ENCODE measurements around the gene SRGN. TPM values are rescaled to one million over a fixed set of nuclear protein-coding genes. Genes with fewer than 3 reads are reported as not detected.

The SRGN gene
- total RNA-seq, 1 donor from 2014 or later, result 1,350 TPM

GRCh38 chr10:69101451-69102095, 13.7 kb downstream of the SRGN start:
- no peak for DNase-seq (ENCODE audit: low spot score)
- H3K4me1 Mint-ChIP-seq (ENCODE audit: low read depth), result peaks cover 30% of the 10 kb centered on the region
- peaks cover 74% of the 10 kb centered on the region for H3K36me3 Mint-ChIP-seq (ENCODE audit: low read depth)
- H3K27me3 Mint-ChIP-seq (ENCODE audit: low read depth), result no peaks in the 10 kb centered on the region
- H3K4me3 Mint-ChIP-seq (ENCODE audit: low read depth), result peak overlapping the region; percentile 20
- no peaks in the 10 kb centered on the region for H3K9me3 Mint-ChIP-seq
- peak overlapping the region; percentile 76 for H3K27ac Mint-ChIP-seq
- intact Hi-C loops (cut with micrococcal nuclease), result no loop called here

DNA sequence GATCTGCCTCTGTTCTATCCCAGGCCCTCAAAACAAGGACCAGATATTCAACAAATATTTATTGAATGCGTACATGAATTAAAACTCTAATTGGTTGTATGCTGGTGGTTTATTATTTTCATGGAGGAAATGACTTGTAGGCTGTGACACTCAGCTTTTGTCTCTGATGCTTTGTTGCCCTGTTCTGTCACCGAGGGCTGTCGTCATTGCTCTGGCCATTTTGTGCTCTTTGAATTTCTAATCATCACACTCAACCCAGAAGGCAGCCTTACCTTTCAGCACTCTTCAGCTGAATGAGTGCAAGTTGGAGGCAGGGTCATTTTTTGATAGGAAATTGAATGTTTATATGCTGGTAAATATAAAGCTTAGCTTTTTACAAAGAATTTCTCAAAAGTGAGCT, 14.5 kb downstream of the SRGN start:
- DNase-seq (ENCODE audit: low spot score), result no peak
- Mint-ChIP-seq H3K27ac (no peak overlapping the region), H3K36me3 (ENCODE audit: low read depth) (peaks cover 72% of the 10 kb centered on the region), H3K4me1 (ENCODE audit: low read depth) (peaks cover 31% of the 10 kb centered on the region), H3K27me3 (ENCODE audit: low read depth) (no peaks in the 10 kb centered on the region), H3K4me3 (ENCODE audit: low read depth) (no peak overlapping the region), H3K9me3 (no peaks in the 10 kb centered on the region)
- intact Hi-C loops (cut with micrococcal nuclease), result no loop called here

GRCh38 chr10:69103784-69104183, 15.9 kb downstream of the SRGN start:
- Mint-ChIP-seq H3K4me3 (ENCODE audit: low read depth) (no peak overlapping the region), H3K27ac (no peak overlapping the region), H3K27me3 (ENCODE audit: low read depth) (no peaks in the 10 kb centered on the region), H3K9me3 (no peaks in the 10 kb centered on the region), H3K36me3 (ENCODE audit: low read depth) (peaks cover 63% of the 10 kb centered on the region), H3K4me1 (ENCODE audit: low read depth) (peaks cover 25% of the 10 kb centered on the region)
- intact Hi-C loops (cut with micrococcal nuclease), result no loop called here
- no peak for DNase-seq (ENCODE audit: low spot score)

- Mint-ChIP-seq H3K27me3 (ENCODE audit: low read depth) (no peaks in the 10 kb centered on the region), H3K4me1 (ENCODE audit: low read depth) (peaks cover 23% of the 10 kb centered on the region), H3K36me3 (ENCODE audit: low read depth) (peaks cover 52% of the 10 kb centered on the region), H3K4me3 (ENCODE audit: low read depth) (no peak overlapping the region), H3K9me3 (no peaks in the 10 kb centered on the region), H3K27ac (peak overlapping the region; percentile 28)
- DNase-seq (ENCODE audit: low spot score), result no peak
- intact Hi-C loops (cut with micrococcal nuclease), result no loop called here
Measured at GRCh38 chr10:69104994-69105790, 17.3 kb downstream of the SRGN start.

DNA sequence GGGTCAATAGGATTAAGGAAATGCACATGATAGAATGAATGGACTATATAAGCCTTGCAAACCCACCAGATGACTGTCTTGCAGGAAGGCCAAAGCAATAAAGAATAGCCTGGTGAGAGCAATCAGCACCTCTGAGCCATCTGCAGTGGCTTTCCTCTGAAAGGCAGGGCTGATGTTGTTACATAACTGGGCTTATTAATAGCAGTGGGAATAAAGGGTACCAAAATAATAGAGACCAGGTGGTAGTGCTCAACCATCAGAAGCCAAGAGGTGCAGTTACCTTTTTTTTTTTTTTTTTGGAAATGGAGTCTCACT, 19.2 kb downstream of the SRGN start:
- Mint-ChIP-seq H3K36me3 (ENCODE audit: low read depth) (peaks cover 32% of the 10 kb centered on the region), H3K27me3 (ENCODE audit: low read depth) (no peaks in the 10 kb centered on the region), H3K4me3 (ENCODE audit: low read depth) (no peak overlapping the region), H3K4me1 (ENCODE audit: low read depth) (peaks cover 7% of the 10 kb centered on the region), H3K9me3 (no peaks in the 10 kb centered on the region), H3K27ac (no peak overlapping the region)
- intact Hi-C loops (cut with micrococcal nuclease), result no loop called here
- DNase-seq (ENCODE audit: low spot score), result no peak

DNA sequence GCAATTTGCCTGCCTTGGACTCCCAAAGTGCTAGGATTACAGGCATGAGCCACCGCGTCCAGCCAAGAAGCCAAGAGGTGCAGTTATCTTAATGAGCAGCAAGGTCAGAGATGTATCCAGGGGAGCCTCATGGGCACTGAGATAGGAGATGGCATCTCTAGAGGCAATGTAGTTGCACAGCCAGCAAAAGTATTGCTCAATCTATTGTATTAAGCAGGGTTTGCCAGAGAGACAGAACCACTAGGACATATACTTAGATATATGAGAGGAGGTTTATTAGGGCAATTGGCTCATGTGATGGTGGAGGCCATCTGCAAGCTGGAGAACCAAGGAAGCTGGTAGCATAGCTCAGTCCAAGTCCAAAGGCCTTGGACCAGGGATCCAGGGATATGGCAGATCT, 19.8 kb downstream of the SRGN start:
- Mint-ChIP-seq H3K36me3 (ENCODE audit: low read depth) (peaks cover 27% of the 10 kb centered on the region), H3K9me3 (no peaks in the 10 kb centered on the region), H3K27ac (no peak overlapping the region), H3K4me3 (ENCODE audit: low read depth) (no peak overlapping the region), H3K27me3 (ENCODE audit: low read depth) (no peaks in the 10 kb centered on the region), H3K4me1 (ENCODE audit: low read depth) (peaks cover 4% of the 10 kb centered on the region)
- DNase-seq (ENCODE audit: low spot score), result no peak
- intact Hi-C loops (cut with micrococcal nuclease), result no loop called here

- no peak overlapping the region for H3K27ac Mint-ChIP-seq
- no peaks in the 10 kb centered on the region for H3K36me3 Mint-ChIP-seq (ENCODE audit: low read depth)
- no peaks in the 10 kb centered on the region for H3K27me3 Mint-ChIP-seq (ENCODE audit: low read depth)
- no peak overlapping the region for H3K4me3 Mint-ChIP-seq (ENCODE audit: low read depth)
- DNase-seq (ENCODE audit: low spot score), result no peak
- peaks cover 8% of the 10 kb centered on the region for H3K4me1 Mint-ChIP-seq (ENCODE audit: low read depth)
- intact Hi-C loops (cut with micrococcal nuclease), result loop anchor here (10.0 kb wide), 1 partner anchor 105 kb away; the partner anchor contains the start of gene HKDC1
- no peaks in the 10 kb centered on the region for H3K9me3 Mint-ChIP-seq
Measured at GRCh38 chr10:69119896-69120295, 32.0 kb downstream of the SRGN start.

DNA sequence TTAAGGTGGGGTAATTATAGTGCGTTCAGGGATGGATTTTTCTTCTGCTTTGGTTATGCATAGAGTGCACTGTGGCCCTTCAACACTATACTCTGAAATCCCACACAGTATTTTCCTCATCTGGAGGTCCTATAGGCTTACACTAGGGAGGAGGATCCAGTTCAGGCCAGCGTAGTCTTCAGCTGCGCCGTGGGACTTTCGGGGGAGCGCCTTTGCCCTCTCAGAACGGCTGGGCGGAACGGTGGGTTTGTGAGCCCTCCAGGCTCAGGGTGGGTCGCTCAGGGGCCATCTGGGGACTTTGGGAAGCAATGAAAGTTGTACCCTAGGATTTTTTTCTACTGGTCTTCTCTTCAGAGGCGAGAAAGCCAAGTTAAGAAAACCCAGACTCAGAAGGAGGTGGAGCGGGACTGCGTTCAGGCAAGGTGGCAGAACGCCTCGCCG, 35.4 kb downstream of the SRGN start:
- intact Hi-C loops (cut with micrococcal nuclease), result loop anchor here (1.0 to 10.0 kb wide), 4 partner anchors 33 to 222 kb away; partner anchors contain the start of genes DDX50 and HKDC1
- H3K36me3 Mint-ChIP-seq (ENCODE audit: low read depth), result no peaks in the 10 kb centered on the region
- DNase-seq (ENCODE audit: low spot score), result no peak
- peaks cover 21% of the 10 kb centered on the region for H3K4me1 Mint-ChIP-seq (ENCODE audit: low read depth)
- peak overlapping the region; percentile 85 for H3K27ac Mint-ChIP-seq
- H3K9me3 Mint-ChIP-seq, result no peaks in the 10 kb centered on the region
- H3K27me3 Mint-ChIP-seq (ENCODE audit: low read depth), result no peaks in the 10 kb centered on the region
- H3K4me3 Mint-ChIP-seq (ENCODE audit: low read depth), result peak overlapping the region; percentile 85

- Mint-ChIP-seq H3K27ac (peak within 1 kb of the TSS; percentile 86), H3K36me3 (ENCODE audit: low read depth) (no peaks in the 10 kb centered on the region), H3K9me3 (no peaks in the 10 kb centered on the region), H3K4me1 (ENCODE audit: low read depth) (peaks cover 21% of the 10 kb centered on the region), H3K4me3 (ENCODE audit: low read depth) (peak within 1 kb of the TSS; percentile 94), H3K27me3 (ENCODE audit: low read depth) (no peaks in the 10 kb centered on the region)
- peak; percentile 98 for DNase-seq (ENCODE audit: low spot score)
- intact Hi-C loops (cut with micrococcal nuclease), result loop anchor here (1.0 to 10.0 kb wide), 4 partner anchors 34 to 223 kb away; partner anchors contain the start of genes DDX50 and HKDC1
Measured at GRCh38 chr10:69123747-69124562, 36.1 kb downstream of the SRGN start, which contains the start of gene VPS26A. VPS26A (plus strand) TSS chr10:69124178; CDS start chr10:69124278, 100 bp downstream.

DNA sequence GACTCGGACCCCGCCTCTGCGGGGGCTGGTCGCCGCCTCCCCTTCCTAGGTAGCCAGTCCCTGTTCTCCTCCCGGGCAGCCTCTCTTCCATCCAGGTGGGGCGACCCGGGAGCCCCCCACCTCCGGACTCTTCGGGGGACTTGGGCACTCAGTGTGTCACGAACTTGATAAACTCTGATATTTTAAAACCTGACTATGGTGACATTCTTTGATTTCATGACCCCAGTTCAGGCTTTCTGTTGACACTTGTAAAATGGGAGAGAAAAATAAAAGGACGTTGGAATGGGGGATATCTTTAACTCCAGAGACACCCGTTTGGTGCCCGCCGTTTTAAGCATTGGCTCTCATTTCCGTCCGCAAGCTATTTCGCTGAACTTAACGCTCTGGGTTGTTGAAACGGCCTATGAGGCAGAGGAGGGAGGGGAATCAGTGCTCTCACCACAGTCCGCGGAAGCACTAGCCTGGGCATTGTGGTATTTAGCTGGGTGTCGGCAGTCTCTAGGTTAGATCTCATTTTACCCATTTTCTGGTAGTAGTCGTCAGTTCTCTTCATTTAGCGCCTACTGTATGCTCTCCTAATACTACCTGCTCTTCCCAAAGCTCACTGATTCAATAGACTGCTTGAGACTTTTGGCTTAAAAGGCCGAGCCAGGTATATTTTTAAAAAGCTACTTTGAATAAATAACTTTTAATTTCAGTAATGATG, 36.8 kb downstream of the SRGN start:
- intact Hi-C loops (cut with micrococcal nuclease), result loop anchor here (10.0 kb wide), 1 partner anchor 100 kb away; the partner anchor contains the start of gene HKDC1
- H3K9me3 Mint-ChIP-seq, result no peaks in the 10 kb centered on the region
- peak; percentile 59 for DNase-seq (ENCODE audit: low spot score)
- peak overlapping the region; percentile 94 for H3K4me3 Mint-ChIP-seq (ENCODE audit: low read depth)
- no peaks in the 10 kb centered on the region for H3K27me3 Mint-ChIP-seq (ENCODE audit: low read depth)
- peaks cover 2% of the 10 kb centered on the region for H3K36me3 Mint-ChIP-seq (ENCODE audit: low read depth)
- H3K27ac Mint-ChIP-seq, result peak overlapping the region; percentile 86
- H3K4me1 Mint-ChIP-seq (ENCODE audit: low read depth), result peaks cover 24% of the 10 kb centered on the region

- H3K36me3 Mint-ChIP-seq (ENCODE audit: low read depth), result peaks cover 2% of the 10 kb centered on the region
Measured at GRCh38 chr10:69125554-69125953, 37.7 kb downstream of the SRGN start.

DNA sequence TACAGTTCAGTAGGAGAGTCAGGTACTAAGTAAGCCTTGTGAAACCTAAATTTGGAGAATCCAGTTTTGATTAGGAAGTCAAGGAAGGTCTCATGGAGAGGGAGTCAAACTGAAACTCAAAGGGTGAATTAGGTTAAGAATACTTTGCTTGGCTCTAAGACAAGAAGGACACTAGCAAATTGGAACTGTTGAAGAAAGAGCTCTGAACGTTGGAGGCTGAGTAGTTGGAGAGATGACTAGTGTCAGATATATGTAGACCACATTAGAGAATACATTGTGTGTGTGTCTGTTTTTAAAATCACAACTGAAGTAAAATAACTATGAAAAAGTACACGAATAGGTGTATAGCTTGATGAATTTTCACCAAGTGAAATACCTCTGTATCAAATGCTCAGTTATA, 42.3 kb downstream of the SRGN start:
- Mint-ChIP-seq H3K27ac (no peak overlapping the region), H3K36me3 (ENCODE audit: low read depth) (peaks cover 26% of the 10 kb centered on the region), H3K4me3 (ENCODE audit: low read depth) (no peak overlapping the region), H3K9me3 (no peaks in the 10 kb centered on the region), H3K27me3 (ENCODE audit: low read depth) (no peaks in the 10 kb centered on the region), H3K4me1 (ENCODE audit: low read depth) (peaks cover 23% of the 10 kb centered on the region)
- intact Hi-C loops (cut with micrococcal nuclease), result no loop called here
- no peak for DNase-seq (ENCODE audit: low spot score)

More at GRCh38 chr10:69125554-69125953, 37.7 kb downstream of the SRGN start:
- H3K27me3 Mint-ChIP-seq (ENCODE audit: low read depth), result no peaks in the 10 kb centered on the region
- no peak overlapping the region for H3K27ac Mint-ChIP-seq
- H3K9me3 Mint-ChIP-seq, result no peaks in the 10 kb centered on the region
- peaks cover 27% of the 10 kb centered on the region for H3K4me1 Mint-ChIP-seq (ENCODE audit: low read depth)
- H3K4me3 Mint-ChIP-seq (ENCODE audit: low read depth), result peak overlapping the region; percentile 94
- intact Hi-C loops (cut with micrococcal nuclease), result loop anchor here (10.0 kb wide), 1 partner anchor 99 kb away; the partner anchor contains the start of gene HKDC1
- DNase-seq (ENCODE audit: low spot score), result no peak

Measured in activated T-helper 2 cell treated with anti-CD3 and anti-CD28 coated beads, Interferon-gamma antibody, Interleukin-2, Interleukin-4, amounts not matched to agents 10 μg/mL and 5 μg/mL and 100 μg/mL, durations not matched to agents 14 hours and 24 hours and 36 hours (primary cell).